ENCODE measurements around the gene MORN4. TPM values are rescaled to one million over a fixed set of nuclear protein-coding genes. Genes with fewer than 3 reads are reported as not detected.

The MORN4 gene
- total RNA-seq, 2 donors from 2014 or later: 4.9 to 8.3 TPM

- peak overlapping the region; percentile 11 to 84 (median 78) for H3K27ac ChIP-seq
- TF ChIP-seq POLR2A (IDR thresholded peaks at IDR 0.05): no peak
- TF ChIP-seq, protein P1, sequence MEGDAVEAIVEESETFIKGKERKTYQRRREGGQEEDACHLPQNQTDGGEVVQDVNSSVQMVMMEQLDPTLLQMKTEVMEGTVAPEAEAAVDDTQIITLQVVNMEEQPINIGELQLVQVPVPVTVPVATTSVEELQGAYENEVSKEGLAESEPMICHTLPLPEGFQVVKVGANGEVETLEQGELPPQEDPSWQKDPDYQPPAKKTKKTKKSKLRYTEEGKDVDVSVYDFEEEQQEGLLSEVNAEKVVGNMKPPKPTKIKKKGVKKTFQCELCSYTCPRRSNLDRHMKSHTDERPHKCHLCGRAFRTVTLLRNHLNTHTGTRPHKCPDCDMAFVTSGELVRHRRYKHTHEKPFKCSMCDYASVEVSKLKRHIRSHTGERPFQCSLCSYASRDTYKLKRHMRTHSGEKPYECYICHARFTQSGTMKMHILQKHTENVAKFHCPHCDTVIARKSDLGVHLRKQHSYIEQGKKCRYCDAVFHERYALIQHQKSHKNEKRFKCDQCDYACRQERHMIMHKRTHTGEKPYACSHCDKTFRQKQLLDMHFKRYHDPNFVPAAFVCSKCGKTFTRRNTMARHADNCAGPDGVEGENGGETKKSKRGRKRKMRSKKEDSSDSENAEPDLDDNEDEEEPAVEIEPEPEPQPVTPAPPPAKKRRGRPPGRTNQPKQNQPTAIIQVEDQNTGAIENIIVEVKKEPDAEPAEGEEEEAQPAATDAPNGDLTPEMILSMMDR (IDR thresholded peaks at IDR 0.05): no peak
- no peaks in the 10 kb centered on the region for H3K27me3 ChIP-seq
- peaks cover 45% of the 10 kb centered on the region for H3K4me1 ChIP-seq
- no peak for ATAC-seq
- no peaks in the 10 kb centered on the region for H3K9me3 ChIP-seq
- DNase-seq: peak in 1 of 4 donors; percentile 7
- WGBS, 2 donors: 81% methylated on average over 4 to 6 of the region's 6 CpGs
- H3K36me3 ChIP-seq (replicated peaks in 1 of 2; ENCODE audit: insufficient read depth in 1 of 2, low read depth in 2 of 2): no peaks in the 10 kb centered on the region
- H3K4me3 ChIP-seq: no peak overlapping the region
- intact Hi-C loops (cut with DNase I): loop anchor here (10.0 kb wide), 1 partner anchor 150 kb away; no protein-coding TSS in a partner anchor
Observed at GRCh38 chr10:97575127-97575668, 58.1 kb downstream of the MORN4 start.

DNA sequence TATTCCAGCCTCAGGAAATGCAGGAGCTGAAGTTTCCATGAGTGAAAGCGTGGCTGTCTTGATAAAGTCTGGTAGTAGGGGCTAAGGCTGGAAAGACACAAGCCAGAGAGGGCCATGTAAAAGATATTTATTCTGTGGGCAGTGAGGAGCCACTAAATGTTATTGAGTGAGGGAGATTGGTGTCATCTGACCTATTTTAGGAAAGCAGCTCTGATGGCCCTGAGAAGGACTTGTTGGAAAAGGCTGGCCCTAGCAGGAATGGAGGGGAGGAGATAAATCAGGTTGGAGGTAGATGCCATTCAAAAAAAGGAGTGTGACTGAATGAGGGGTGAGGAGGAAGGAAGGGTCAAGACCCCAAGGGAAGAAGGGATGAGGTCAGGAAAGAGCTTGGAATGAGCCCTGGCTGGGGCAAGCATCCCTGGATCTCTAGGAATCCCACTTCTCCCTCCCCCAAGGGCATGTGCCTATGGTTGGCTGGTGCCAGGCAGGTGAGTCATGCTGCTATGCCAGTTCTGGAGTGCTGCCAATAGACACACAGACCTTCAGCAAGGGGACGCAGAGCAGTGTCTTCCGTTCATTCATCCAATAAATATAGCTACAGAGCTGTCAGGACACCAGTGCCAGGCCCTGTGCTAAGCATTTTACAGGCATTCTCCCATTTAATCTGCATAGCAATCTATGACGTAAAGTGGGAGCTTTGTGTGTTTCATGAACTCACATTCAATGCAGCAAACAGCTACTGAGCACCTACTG is 58.8 kb downstream of the MORN4 start:
- peak; percentile 79 to 95 (median 90) for DNase-seq
- H3K27ac ChIP-seq: peak overlapping the region; percentile 11 to 84 (median 78)
- intact Hi-C loops (cut with DNase I): loop anchor here (10.0 kb wide), 1 partner anchor 150 kb away; no protein-coding TSS in a partner anchor

DNA sequence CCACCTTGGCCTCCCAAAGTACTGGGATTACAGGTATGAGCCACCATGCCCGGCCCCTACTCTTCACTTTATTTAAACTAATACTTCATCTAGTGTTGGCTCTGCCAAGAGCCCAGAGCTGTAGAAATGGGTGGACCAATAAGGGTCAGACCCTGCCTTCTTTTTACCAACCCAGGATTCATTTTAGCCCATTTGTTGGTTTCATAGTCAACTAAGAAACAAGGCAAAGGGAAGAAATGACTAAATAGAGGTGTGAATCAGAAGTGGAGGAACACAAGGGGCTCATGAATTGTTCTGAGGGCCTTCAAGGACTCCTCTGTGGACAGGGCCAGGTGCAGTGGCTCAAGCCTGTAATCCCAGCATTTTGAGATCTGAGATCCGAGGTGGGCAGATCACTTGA is 59.6 kb downstream of the MORN4 start:
- Histone ChIP-seq H3K27ac (peak overlapping the region in 3 of 4 donors; percentile 75 to 84 (median 81)), H3K27me3 (no peaks in the 10 kb centered on the region), H3K4me3 (no peak overlapping the region), H3K9me3 (no peaks in the 10 kb centered on the region), H3K36me3 (replicated peaks in 1 of 2; ENCODE audit: insufficient read depth in 1 of 2, low read depth in 2 of 2) (peaks cover 0 to 2% of the 10 kb centered on the region in 2 donors), H3K4me1 (peaks cover 46% of the 10 kb centered on the region)
- WGBS, 2 donors: 36 to 38% methylated on average over 2 of the region's 2 CpGs
- DNase-seq (no peak), ATAC-seq (no peak)
- intact Hi-C loops (cut with DNase I): loop anchor here (10.0 kb wide), 1 partner anchor 151 kb away; no protein-coding TSS in a partner anchor
- TF ChIP-seq, protein P1 (IDR thresholded peaks at IDR 0.05): no peak
- TF ChIP-seq POLR2A (IDR thresholded peaks at IDR 0.05): no peak

More for the DNA sequence above, 58.8 kb downstream of the MORN4 start:
- TF ChIP-seq, protein P1 (IDR thresholded peaks at IDR 0.05): peak in 1 of 7 experiments; percentile 4
- no peak for TF ChIP-seq POLR2A (IDR thresholded peaks at IDR 0.05)
- WGBS, 2 donors: 33 to 42% methylated on average over 4 of the region's 4 CpGs
- no peaks in the 10 kb centered on the region for H3K9me3 ChIP-seq
- H3K27me3 ChIP-seq: no peaks in the 10 kb centered on the region
- peak; percentile 83 for ATAC-seq
- H3K4me3 ChIP-seq: no peak overlapping the region
- H3K4me1 ChIP-seq: peaks cover 46% of the 10 kb centered on the region
- no peaks in the 10 kb centered on the region for H3K36me3 ChIP-seq (replicated peaks in 1 of 2; ENCODE audit: insufficient read depth in 1 of 2, low read depth in 2 of 2)

DNA sequence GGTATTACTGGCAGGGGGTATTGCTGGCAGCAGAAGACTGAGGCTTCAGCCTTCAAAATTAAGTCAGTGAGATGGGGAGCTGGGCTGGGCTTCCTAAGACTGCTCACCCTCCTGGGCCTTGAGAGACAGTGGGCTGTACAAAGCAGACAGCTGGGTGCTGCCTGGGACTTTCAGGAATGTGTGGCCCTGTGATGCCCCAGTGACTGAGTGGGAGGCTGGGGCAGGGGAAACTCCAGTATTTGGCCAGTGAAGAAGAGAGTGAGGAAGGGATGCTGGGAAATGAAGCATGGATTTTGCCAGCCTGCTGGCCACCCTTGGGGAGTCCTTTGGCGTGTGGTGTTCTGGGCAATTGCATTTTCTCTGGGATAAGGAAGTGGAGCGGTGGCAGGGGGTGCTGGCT is 60.3 kb downstream of the MORN4 start:
- DNase-seq: no peak
- 86 to 88% methylated on average over 2 of the region's 2 CpGs for WGBS, 2 donors
- peaks cover 0 to 2% of the 10 kb centered on the region in 2 donors for H3K36me3 ChIP-seq (replicated peaks in 1 of 2; ENCODE audit: insufficient read depth in 1 of 2, low read depth in 2 of 2)
- peak overlapping the region in 3 of 4 donors; percentile 38 to 70 (median 66) for H3K27ac ChIP-seq
- H3K9me3 ChIP-seq: no peaks in the 10 kb centered on the region
- H3K27me3 ChIP-seq: no peaks in the 10 kb centered on the region
- H3K4me3 ChIP-seq: no peak overlapping the region
- no peak for TF ChIP-seq POLR2A (IDR thresholded peaks at IDR 0.05)
- TF ChIP-seq, protein P1 (IDR thresholded peaks at IDR 0.05): no peak
- intact Hi-C loops (cut with DNase I): loop anchor here (10.0 kb wide), 1 partner anchor 152 kb away; no protein-coding TSS in a partner anchor
- no peak for ATAC-seq
- H3K4me1 ChIP-seq: peaks cover 46% of the 10 kb centered on the region
